NCI-H146 treated with DMSO at 0.1 percent for 48 hours (cell line): ENCODE results near the gene SNX10.
A peak's percentile ranks its signal among the peaks of the same experiment; 100 is the strongest.

ENCODE experiments used
- DNase-seq: peaks from one replicate; lab custom pipeline; 2025; ENCODE audit not compliant: unreplicated experiment; lab: John Stamatoyannopoulos, UW

SNX10 gene

GRCh38 chr7:26367219-26367711 is 75.6 kb downstream of the SNX10 start:
- DNase-seq: no peak

DNA sequence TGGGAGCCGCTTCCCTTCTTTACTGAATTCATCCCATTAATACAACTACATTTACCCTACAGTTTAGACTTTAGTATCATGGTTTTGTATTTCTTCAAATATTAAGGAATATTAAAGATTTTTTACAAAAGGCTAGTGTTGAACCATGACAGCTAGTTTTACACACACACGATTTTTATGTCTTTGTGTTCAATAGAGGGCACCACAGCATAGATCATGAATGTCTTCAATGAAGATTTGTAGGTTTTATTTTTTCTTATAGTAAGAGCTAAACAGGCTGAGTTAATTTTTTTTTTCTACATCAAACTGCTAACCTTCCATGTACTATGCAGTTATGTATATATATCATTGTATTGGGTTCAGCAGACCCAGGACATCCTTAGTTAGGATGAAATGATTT is 76.9 kb downstream of the SNX10 start:
- no peak for DNase-seq

DNA sequence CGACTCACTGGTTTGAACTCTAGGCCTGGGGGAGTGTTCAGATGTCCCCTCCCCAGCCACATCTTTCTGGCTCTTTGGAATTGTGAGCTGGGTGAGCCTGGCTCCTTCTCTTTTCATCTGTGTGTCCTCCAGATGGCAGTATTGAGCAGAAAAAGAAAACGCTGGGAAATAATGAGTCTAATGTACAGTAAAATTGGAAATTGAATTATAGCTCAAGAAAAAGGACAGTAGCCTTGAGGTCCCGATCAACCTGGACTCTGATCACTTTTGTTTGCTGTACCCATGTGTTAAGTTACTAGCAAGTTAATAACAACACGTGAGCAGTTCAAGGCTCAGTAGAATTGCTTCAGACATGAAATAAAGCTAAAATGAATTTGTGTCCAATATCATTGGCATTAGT is 77.9 kb downstream of the SNX10 start:
- peak; percentile 59 for DNase-seq

DNA sequence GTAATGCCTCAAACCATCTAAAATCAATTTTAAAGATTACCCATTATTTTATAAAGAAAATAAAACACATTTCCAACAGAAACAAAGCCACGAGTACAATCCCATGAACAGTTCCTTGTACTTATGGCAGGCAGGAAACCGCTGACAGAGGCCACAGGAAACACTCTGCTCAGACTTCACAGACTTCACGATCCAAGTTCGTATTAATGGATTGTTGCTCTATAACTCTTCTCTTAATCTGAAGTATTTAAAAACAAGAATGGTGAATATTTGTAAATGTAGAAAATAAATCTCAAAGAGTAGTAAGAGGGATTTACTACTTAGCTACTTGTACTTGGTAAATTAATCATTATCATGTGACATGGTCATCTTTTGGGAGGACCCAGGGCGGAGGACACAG is 78.3 kb downstream of the SNX10 start:
- DNase-seq: no peak

- DNase-seq: peak; percentile 77
Measured at GRCh38 chr7:26372249-26372648, 80.6 kb downstream of the SNX10 start.

GRCh38 chr7:26372704-26373103 is 81.0 kb downstream of the SNX10 start:
- DNase-seq: peak; percentile 59

GRCh38 chr7:26374647-26375373 is 83.1 kb downstream of the SNX10 start:
- no peak for DNase-seq

DNA sequence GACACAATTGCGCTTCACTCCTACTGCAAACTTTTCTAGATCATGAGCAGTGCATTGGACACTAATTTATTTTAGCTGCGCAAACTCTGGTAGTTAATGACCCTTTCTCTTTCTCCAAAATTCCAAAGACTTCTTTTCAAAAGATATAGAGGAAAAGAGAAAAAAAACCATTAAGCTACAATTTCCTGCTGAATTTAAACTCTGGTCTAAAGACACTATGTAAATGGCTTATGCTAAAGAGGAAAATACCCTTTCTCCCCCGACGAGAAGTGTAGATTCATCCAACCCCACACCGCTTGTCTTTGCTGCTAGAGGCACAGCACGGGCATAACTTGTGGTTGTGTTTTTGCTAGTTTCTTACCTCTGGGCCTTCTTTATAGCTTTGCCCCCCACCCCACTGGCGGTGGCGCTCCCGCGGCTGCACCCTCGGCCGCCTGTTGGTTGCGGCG is 84.1 kb downstream of the SNX10 start:
- DNase-seq: peak; percentile 70

GRCh38 chr7:26376175-26376917 is 84.7 kb downstream of the SNX10 start:
- peak; percentile 62 for DNase-seq

DNA sequence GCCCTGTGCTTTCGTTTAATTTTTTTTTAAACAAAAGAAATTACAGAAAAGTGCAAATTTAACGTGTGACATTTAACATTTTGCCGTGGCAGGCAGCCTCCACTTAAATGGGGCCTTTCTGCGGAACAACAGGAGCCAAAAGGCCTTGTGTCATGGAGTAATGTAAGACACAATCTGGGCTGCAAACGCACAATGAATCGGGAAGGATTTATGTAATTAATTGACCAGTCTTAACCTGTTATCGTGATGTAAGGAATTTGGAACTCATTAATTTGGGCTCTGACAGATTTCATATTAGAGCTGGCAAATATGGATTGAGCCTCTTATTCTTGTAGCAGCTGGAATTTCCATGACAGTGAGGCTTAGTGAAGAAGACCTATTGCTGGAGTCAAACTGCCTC is 86.4 kb downstream of the SNX10 start:
- no peak for DNase-seq

- no peak for DNase-seq
Measured at GRCh38 chr7:26379711-26380110, 88.0 kb downstream of the SNX10 start.

- no peak for DNase-seq
Measured at GRCh38 chr7:26381476-26382353, 90.1 kb downstream of the SNX10 start.

DNA sequence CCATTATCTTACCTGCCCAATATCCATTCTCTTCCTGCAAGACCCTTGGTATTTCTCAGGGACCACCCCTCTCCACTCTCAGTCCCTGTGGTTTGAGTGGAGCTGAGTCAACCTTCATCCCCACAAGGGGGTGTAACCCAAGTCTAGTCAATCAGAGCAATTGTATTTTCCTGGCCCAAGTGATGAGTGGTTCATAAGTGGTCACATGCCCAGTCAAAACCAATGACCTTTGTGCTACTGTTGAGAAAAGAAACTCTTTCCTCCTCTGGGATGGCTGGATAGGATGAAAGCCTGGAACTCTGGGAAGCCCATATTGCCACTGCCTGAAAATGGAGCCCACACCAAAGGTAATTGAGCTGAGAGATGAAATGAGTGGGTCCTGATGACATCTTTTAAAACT is 93.6 kb downstream of the SNX10 start:
- DNase-seq: no peak

GRCh38 chr7:26387731-26388130 is 96.1 kb downstream of the SNX10 start:
- no peak for DNase-seq

DNA sequence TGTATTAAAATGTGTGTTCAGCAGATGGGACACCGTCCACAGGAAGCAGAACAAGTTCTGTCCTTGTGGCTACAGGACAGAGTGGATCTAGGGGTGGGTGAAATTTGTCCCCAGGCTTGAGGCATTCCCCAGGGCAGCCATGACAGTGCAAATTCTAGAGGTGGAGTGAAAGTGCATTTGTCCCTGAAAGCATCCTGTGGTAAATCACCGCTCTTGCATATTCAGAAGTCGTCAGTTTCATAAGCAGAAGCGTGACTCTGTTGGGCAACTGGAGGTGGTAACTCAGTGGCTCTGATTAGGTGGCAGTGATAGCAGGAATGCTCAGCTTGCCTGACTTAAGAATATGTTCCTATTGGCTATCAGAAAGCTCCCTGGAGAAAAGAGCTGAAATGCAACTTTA is 96.6 kb downstream of the SNX10 start:
- no peak for DNase-seq

DNA sequence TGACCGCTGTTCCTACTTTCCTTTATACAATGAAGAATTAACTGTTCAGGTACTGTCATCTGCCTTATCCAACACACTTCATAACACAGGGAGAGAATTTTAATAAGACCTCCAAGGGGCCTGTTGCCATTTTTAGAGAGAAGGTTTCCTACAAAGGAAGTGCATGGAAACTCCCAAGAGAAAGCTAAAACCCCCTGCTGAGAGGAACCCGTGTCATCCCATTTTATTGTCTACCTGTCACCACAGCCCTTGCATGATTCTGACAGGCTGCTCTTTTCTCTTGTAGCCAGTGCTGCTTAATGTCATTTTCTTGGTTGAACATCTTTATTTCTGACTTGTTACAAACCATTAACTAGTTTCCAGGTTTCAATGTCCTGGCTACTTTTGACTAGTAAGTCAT is 98.4 kb downstream of the SNX10 start:
- DNase-seq: no peak

- no peak for DNase-seq
Measured at GRCh38 chr7:26393818-26394217, 102.2 kb downstream of the SNX10 start.

GRCh38 chr7:26397332-26397731 is 105.7 kb downstream of the SNX10 start:
- DNase-seq: no peak

DNA sequence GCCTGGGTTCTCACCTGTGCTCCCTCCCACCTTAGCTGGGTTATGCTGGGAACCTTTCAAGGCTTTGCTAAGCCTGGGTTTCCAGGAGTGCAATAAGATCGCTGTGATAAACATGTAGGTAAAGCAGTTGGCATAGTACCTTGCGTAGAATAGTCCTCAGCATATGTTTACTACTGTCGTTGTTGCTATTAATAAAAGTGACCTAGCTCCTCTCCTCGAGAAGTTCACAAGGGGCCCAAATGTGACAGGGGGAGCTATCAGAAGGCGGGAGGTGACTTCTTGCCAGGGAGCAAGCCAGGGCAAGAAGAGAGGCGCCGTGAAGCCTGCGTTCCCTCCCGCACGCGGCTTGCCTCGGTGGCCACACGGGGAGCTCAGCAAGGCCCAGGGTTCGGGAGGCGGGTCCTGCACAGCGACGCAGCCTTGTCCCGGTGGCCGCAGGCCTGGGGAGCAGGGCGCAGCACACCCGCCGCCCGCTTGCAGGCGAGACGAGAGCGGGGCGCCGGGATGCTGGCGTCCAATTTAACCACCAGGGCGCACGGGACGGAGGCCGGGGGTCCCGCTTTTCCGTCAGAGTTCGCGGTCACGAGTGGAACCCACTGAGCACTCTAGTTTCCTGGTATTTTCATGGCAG is 106.2 kb downstream of the SNX10 start:
- DNase-seq: no peak

- peak; percentile 67 for DNase-seq
Measured at GRCh38 chr7:26398427-26398755, 106.7 kb downstream of the SNX10 start.
